ENCODE measurements around the gene HIVEP3.
"Not testable (repeated sequence)": the region's sequence is repeated elsewhere in the genome, so short reads cannot be mapped to it uniquely, and the experiment has no call there.

Gene HIVEP3

DNA sequence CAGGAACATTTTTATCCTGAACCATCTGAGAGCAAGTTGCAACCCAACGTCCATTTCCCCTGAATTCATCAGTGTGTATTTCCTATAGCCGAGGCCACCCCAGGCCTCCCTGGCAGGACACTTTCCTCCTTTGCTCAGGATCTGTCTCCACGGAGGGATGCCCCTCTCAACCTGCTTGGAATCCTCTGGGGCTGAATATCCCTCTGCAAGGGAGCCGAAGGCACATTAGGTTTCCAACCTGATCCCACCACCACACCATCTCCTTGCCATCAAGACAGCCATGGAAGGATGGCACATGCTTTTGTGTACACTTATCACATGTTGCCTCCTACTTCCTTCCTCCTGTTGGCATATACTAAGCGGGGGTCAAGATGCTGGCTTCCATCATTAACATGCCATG, 359.4 kb downstream of the HIVEP3 start:
- DNase-seq (ENCODE audit: low read depth), result no peak
- TF ChIP-seq, protein P1, sequence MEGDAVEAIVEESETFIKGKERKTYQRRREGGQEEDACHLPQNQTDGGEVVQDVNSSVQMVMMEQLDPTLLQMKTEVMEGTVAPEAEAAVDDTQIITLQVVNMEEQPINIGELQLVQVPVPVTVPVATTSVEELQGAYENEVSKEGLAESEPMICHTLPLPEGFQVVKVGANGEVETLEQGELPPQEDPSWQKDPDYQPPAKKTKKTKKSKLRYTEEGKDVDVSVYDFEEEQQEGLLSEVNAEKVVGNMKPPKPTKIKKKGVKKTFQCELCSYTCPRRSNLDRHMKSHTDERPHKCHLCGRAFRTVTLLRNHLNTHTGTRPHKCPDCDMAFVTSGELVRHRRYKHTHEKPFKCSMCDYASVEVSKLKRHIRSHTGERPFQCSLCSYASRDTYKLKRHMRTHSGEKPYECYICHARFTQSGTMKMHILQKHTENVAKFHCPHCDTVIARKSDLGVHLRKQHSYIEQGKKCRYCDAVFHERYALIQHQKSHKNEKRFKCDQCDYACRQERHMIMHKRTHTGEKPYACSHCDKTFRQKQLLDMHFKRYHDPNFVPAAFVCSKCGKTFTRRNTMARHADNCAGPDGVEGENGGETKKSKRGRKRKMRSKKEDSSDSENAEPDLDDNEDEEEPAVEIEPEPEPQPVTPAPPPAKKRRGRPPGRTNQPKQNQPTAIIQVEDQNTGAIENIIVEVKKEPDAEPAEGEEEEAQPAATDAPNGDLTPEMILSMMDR (conservative IDR thresholded peaks at IDR 0.05; ENCODE audit: low read length), result no peak
- no peak overlapping the region for H3K4me3 ChIP-seq (ENCODE audit: low read length)

DNA sequence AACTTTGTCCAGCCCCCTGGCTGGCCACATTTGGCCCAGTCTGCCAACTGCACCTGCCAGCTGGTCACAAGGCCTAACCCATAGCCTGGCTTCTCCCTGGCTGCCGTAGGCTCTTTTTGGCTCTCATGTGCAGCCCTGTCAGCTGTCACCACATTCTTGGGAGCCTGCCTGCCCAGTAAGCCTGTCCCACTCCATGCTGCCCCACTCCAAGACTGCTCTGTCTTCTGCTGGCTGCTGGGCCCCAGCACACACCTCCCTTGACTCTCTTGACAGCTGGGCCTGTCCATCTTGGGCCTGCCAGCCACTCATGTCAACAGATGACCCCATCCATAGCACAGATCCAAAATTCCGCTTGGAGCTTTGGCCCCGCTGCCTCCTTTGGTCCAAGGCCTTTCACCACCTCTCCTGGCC, 360.0 kb downstream of the HIVEP3 start:
- no peak overlapping the region for H3K4me3 ChIP-seq (ENCODE audit: low read length)
- TF ChIP-seq, protein P1 (conservative IDR thresholded peaks at IDR 0.05; ENCODE audit: low read length), result no peak
- DNase-seq (ENCODE audit: low read depth), result no peak

DNA sequence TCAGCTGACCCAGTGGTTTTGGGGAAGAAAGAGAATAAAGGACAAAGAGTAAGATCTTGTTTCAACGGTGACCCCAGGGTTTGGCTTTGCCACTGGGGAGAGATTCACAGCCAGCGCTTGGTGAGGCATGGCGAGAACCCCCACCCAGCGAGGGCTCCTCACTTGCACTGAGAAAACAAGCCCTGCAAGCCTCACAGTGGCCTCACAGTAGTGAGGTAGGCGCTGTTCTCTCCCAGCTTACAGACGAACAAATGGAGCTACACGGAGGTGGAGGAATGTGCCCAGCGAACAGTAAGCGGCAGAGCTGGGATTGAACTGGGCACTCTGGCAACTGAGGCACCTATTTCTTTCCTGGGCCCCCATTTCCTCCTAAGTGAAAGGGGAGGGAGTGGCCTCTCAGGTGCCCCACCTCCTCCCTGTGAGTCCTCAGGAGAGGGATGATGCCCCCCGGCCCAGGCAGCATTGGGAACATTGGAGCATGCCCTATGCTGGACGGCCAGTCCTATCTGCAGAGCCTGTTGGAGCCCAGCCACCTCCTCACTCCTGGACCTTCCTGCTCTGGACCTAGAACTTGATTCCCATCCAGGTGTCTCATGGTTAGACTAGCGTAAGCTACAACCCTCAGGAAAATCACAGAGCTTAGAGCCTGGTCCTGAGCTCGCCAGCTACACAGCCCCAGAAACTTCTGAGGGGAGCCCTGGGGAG, 360.8 kb downstream of the HIVEP3 start:
- H3K4me3 ChIP-seq (ENCODE audit: low read length), result no peak overlapping the region
- no peak for DNase-seq (ENCODE audit: low read depth)
- TF ChIP-seq, protein P1 (conservative IDR thresholded peaks at IDR 0.05; ENCODE audit: low read length), result no peak

DNA sequence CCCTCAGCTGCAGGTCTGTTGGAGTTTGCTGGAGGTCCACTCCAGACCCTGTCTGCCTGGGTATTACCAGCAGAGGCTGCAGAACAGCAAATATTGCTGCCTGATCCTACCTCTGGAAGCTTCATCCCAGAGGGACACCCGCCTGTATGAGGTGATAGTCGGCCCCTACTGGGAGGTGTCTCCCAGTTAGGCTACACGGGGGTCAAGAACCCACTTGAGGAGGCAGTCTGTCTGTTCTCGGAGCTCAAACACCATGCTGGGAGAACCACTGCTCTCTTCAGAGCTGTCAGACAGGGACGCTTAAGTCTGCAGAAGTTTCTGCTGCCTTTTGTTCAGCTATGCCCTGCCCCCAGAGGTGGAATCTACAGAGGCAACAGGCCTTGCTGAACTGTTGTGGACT, 364.0 kb downstream of the HIVEP3 start:
- not testable (repeated sequence) for H3K4me3 ChIP-seq (ENCODE audit: low read length); DNase-seq (ENCODE audit: low read depth)

DNA sequence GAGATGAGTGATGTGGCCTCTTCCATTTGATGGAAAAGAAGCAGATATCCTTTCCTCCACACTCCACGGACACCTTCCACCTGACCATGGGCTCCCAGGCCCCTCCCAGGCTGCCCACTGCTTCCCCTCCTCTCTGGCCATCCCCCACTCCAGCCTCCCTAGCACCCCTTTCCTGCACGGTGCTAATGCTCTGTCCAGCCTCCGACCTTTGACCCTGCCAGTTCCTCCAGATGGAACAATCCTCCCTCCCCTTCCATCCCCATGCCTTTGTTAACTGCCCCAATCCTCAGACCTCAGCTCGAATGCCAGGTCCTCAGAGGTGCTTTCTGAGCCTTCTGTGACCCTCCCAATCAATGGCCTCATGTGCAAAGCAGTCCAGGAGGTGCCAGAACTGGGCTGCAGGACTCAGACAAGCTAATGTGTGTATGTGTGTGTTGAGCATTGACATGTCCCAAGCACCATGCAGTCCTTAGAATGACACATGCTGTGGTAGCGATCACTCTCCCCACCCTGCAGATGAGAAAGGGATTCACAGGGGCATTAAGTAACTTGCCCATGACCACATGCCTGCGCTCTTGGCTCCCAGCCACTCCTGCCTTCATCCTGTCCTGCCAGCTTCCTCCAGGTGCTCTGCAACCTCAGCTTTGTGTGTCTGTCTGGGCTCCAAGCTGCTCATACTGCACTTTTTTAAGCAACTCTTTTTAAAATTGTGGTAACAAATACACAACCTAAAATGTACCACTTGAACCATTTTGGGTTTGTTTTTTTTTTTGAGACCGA, 370.8 kb downstream of the HIVEP3 start:
- H3K4me3 ChIP-seq (ENCODE audit: low read length), result no peak overlapping the region
- TF ChIP-seq, protein P1 (conservative IDR thresholded peaks at IDR 0.05; ENCODE audit: low read length), result no peak
- DNase-seq (ENCODE audit: low read depth), result no peak

DNA sequence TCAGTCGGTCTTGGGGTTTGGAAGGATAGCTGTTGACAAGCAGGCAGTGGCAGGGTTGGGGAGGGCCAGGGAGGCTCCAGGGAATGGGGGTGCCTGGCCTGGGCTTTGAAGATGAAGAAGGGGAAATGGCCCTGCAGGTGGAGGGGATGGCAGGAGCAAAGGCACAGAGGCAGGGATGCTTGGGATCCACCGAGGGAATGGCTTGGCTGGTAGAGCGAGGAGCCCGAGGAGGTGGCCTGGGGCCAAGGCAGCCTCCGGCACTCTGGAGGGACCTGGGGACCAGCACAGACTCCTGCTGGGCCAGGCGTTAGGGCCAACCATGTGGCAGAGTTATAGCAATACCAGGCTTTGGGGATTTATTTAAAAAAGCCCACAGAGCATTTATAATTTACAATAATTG, 371.4 kb downstream of the HIVEP3 start:
- TF ChIP-seq, protein P1 (conservative IDR thresholded peaks at IDR 0.05; ENCODE audit: low read length), result no peak
- no peak for DNase-seq (ENCODE audit: low read depth)
- H3K4me3 ChIP-seq (ENCODE audit: low read length), result no peak overlapping the region

DNA sequence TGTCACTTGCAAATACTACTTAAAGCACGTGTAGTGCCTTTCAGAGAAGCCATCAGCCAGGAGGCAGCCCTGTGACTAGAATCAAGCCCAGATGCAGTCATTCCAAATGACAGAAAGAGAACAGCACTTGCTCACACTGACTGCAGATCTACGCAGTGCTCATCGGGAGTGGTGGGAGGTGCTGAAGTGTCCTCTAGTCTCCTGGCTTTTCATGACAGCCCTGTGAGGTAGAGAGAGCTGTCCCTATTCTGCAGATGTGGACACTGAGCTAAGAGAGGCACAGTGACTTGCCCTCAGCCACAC, 371.9 kb downstream of the HIVEP3 start:
- no peak for DNase-seq (ENCODE audit: low read depth)
- H3K4me3 ChIP-seq (ENCODE audit: low read length), result no peak overlapping the region
- TF ChIP-seq, protein P1 (conservative IDR thresholded peaks at IDR 0.05; ENCODE audit: low read length), result no peak

Measured in AG10803 (cell line).